HG02642 (cell line): Measurements from ENCODE around the gene STARD13.

ENCODE experiments used
- ATAC-seq: cut with Tn5 transposase; IDR thresholded peaks from one replicate; pipeline ENCODE4 v1.9.1; 2021; ENCODE audit warnings: mild to moderate bottlenecking; ENCODE audit not compliant: unreplicated experiment, poor library complexity

Gene STARD13

DNA sequence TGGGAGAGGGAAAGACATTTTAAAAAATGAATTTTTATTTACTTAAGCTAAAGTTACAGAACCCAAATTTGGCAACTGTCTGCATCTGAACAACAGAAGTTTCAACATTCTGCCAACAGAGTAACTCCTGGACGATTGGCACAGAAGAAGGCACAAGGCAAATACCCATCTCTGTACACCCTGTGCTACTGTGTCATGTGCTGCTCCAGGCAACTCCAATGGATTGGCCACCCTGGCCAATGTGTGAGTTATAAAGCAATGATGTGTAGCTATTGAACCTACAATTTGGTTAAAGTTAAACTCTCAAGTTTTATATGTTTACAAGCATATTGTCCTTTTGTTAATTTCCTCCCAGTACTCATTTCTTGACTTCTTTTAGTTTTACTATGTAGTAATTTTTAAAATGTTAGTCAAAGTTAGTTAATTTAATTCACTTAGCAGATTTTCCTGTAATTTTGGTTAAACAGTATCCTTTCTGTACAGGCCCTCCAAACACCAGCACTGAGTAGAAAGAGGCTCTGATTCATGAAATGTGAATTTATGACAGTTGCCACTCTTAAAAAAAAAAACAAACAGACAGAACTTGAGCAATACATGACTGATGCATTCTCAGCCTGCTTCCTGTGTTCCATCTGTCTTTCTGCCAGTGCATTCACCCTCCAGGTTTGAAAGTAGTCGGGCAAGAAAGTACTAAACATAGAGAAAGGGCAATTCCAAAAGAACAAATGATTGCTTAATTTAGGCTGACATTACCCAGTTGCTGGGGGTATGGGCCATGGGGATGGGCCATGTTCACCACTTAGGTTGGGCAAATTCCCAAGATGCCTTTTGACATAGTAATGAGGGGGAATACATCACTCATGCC is 5.9 kb downstream of the STARD13 start:
- ATAC-seq = no peak

DNA sequence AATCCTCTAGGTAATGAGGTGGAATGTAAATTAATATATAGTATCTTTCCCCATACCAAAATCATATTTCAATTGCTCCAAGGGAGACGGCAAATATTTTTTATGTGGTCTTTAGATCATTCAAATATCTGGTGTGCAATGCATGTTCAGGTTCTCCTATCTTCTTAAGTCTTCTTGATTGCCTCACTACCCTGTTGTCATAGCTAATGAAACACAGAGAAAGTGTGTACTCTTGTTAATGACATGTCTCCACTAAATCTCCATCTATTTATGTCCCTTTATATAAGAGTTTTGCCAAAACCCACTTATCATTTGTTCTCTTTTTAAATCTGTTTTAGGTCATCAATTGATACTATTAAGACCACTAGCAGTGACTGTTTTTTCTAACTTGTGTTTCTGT is 6.6 kb downstream of the STARD13 start:
- ATAC-seq = no peak

DNA sequence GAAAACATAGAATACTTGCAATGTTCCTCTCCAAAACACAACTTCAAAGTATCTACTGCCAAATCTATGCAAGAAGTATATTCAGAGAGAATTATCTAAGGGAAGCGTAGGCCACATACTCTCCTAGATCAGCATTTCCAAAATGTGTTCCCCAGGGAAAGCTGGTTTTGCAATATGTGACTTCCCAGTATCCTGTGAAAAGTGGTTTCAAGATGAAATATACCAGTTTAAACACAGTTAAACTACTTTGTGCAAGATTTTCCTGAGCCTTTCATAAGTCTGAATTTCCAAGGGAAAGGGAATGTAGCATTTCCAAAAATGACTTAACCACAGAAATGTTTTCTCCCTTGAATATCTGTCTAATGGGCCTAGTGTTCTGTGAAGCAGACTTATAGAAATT is 7.6 kb downstream of the STARD13 start:
- ATAC-seq = no peak

DNA sequence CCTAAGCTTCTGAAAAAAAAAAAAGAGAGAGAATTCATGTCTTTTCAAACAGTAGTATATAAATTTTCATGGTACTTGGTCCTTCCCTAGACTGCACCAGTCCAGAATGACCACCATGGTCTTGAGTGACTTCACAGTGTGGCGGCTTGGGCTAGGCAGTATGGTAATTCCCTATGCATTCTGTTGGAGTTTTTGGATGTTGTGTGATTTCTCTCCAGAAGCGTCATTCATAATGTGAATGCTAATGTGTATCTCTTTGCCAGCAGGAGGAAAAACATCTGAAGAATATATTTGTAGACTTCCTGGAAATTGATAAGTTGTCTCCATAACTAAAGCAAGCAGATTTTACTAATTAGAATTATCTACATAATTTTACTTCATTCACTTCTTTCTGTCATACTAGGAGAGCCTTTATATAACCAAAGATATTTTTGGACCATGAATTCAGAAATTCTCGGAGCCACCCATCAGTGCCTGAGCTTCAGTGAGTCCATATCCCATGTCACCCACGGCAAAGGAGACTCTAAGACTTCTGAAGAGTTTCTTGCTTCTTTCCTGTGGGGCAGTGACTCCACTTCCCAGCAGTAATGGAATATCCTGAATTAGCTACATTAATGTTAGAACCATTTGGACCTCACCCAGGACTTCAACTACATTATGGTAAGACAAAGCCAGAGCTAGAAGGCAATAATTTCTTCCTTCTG is 8.4 kb downstream of the STARD13 start:
- no peak for ATAC-seq

DNA sequence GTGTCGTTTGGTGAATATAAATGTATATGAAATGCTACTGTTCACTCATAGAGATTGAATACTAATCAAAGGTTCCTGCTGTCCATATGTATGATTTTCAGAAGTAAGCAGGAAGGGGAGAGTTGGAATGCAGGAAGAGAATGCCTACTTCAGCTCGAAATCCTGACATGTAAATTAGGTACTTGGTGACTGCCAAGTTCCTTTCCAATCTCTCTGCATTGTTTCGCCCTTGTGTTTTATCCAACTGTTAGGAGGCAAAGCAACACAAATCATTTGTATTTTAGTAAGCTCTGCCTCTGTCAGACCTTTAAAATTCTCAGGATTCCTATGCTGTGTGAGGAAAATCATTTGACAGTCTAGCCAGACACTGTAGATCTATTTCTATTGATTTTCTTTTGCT is 9.0 kb downstream of the STARD13 start:
- ATAC-seq = no peak

DNA sequence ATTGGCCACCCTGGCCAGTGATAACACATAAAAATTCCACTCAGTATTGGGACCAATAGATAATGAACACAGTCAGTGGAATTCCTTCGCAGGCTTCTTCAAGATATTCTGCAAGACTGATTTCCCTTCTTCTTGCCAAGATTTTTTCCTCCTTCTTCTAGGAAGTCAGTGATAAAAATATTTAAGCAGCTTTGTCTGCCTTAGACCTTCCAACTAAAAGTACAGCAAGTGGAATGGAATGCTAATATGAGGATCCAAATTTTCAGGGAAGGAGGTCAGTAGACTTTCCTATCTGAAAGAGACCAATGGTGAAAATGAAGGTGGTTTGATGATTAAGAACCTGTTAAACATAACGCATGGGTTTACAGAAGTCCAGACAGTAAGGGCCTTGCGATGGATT is 9.6 kb downstream of the STARD13 start:
- no peak for ATAC-seq

DNA sequence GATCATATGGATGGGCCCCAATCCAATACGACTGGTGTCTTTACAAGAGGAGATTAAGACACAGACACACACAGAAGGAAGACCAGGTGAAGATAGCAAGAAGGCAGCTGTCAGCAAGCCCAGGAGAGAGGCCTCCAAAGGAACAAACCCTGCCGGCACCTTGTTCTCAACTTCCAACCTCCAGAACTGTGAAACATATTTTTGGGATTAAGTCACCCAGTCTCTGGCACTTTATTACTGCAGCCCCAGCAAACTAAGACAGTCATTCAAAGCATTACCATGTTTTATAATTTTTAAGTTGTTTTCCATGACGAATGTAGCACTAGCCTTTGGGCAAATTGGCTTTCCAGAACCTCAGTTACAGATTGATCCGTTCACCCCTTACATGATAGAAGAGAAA is 11.3 kb downstream of the STARD13 start:
- no peak for ATAC-seq

DNA sequence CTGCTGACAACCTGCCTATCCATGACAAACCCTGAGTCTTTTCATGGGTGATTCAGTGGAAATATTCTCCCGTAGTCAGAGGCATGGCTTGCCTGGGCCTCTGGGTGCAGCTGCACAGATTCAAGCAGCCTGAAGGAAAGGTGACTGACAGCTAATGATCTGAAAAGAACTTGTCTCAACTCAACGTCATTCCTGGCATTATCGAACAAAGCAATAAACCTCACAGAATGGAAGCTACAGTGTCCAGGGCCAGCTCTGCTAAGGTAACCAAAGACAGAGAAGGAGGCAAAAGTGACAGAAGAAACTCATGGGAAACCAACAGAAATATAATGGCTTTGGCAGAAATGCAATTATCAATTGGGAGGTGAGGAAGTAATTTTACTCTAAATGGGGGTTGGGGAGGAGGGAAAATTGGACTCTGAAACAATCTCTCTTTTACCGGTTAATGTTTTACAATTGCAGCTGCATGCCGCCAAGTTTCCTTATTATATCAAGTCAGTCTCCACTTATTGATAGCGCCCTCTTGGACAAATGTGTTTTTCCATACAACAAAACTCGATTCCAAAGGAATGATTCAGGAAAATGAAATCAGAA is 12.9 kb downstream of the STARD13 start:
- ATAC-seq = no peak

DNA sequence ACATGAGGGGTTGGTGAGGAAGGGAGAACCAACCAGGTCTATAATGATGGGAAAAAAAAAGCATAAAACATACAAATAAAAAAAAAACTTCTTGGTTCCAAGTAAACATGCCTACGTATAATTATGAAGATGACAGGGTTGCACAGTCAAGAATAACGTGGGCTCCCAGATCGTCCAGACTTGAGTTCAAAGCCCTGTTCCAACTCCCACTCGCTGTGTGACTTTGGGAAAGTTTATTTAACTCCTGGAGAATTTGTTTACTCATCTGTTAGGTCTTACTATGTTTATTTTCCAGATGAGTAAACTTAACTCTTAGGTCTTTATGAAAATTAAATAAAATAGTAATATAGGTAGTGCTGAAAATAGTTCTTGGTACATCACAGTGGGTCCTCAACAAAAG is 13.8 kb downstream of the STARD13 start:
- no peak for ATAC-seq

DNA sequence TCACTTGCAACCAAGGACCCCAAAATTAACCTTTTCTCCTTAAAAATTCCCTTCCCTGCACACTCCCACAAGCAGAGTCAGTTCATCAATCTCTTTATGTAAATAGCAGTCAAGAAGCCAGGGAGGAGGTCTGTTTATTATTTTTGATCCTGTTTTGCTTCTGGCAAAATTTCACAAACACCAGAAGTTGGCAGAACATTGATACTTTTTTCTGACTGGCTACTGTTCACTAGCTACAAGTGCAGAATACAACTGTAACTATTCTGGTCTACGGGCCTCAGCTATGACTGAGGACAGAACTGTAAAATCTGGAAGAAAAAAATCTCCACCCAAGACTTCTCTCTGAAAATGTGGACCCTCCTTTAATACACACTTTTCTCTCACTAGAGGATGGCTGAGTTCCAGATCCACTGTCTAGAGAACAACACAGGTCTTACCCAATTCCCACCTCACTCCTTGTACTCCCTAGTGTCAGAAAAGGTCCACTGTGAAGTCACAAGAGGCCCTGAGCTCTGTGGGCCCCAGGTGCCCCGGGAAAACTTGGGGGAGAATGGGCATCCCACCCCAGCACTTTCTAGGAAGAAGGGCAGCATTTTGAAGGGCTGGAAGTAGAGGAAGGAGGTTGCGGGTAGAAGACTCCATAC is 14.5 kb downstream of the STARD13 start:
- no peak for ATAC-seq

DNA sequence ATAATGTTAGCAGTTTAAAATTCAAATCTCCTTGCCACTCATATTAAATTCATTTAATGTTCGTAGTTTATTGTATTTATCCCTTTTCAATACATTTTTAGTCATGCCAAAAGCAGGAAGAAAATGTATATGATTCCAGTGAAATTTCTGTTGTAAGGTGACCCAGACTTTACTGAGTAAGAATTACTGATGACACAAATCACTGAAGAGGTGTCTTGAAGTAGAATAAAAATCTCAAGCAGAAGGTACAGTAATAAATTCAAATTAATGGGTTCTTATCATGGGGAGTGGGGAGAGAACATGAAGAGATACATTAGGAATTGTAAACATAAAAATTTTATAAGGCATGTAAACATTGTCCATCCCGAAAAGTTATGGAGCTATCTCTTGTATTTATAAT is 19.9 kb downstream of the STARD13 start:
- ATAC-seq = no peak

DNA sequence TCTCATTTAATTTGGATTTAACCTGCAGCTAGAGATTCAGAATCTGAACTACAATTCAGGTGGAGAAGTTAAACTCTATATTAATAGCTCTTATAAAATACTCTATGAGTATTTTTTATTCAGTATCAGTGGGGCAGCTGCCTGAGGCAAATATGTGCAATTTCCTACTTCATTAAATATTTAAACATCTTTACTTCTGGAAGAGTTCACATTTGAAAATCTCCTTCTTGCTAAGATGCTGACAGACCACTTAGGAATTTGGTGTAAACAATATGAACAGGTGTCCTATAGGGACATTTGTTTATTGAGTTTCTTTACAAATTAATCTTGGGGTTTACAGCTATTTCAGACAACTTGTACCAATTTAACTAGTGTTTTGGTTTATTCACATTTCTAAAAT is 20.4 kb downstream of the STARD13 start:
- ATAC-seq = no peak

DNA sequence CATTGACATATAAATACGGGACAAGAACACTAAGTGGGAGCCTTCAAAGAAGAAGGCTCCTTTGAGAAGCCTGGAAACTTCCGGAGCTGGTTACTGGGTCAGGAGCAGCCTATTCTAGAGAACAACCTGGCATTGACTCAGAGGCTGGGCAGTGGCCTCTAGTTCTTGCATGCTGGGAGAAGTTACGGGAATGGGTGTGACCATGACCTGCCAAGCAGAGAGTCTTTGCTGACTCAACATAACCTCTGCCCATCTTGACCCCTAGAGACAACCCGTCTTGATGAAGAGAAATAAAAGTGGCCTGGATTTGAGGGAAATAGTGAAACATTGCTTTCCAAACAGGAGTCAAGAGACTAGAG is 21.0 kb downstream of the STARD13 start:
- ATAC-seq = no peak

DNA sequence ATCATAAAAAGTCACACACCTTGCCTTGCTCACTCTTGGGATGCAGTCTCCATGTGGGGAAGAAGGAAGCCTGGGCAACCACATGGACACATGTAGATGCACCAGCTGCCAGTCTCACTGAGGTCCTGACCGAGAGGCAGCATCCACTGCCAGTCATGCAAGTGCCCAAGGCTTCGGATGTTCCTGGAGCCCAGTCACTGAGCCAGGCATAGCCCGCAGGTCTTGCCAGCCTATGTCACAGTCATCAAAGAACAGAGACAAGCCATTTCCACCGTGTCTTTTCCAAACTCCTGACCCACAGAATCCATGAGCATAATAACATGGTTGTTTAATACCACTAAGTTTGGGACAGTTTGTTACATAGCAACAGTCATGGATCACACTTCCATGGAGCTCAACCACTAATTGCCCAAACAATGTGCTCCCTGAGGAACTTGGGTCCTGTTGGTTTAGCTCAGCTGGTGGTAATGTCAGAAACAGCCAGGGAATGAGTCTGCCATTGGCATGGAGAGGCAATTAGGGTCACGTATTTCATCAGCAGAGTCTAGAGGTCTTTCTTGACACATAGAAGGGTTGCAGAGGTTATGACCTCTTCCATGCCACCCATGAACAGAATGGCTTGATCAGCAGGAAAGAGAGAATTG is 21.5 kb downstream of the STARD13 start:
- no peak for ATAC-seq

DNA sequence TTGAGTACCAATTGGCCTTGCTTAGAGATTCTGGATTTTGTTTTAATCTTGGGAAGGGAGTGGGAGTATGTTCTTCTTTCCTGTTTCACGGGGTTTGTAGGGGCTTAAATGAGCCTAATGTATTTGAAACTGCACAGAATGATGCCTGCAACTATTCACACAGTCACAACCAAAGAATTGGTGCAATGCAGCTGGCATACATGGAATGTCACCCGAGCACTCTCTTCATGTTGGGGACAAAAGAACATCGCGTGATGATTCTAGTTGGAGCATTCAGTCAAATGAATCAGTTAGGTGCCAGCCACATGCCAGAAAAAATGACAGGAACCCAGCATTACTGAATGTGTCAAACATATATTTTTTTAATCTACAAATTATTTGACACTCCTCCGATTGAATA is 22.1 kb downstream of the STARD13 start:
- no peak for ATAC-seq

DNA sequence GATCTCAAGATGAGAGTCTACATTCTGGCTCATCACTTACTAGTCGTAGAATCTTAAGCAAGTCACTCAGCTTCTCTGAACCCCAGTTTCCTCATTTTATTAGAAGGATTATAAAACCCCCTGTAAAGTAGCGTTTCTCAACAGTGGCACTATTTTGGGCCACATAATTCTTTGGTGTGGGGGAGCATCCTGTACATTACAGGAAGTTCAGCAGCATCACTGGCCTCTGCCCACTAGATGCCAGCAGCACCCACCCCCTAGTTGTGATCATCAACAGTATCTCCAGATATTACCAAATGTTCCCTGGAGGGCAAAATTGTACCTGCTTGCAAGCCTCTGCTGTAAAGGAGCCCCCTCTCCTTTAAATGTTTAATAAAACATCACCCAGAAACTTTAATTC is 22.6 kb downstream of the STARD13 start:
- no peak for ATAC-seq

DNA sequence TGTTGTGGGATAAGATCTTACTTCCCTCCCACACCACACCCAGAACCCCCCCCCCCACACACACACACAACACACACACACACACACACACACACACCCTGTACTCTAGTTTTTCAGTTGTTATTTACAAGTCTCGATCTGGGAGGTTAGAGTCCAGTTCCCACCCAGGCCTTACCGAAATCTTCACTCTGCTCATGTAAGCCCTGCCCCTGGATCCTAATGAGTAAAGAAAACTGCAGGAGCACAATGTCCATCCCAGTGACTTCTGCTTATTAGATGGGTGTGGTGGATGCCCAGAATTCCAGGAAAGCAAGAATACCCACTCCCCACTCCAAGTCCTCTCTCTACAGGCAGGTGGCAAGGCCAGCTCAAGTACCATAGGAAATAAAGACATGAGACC is 23.0 kb downstream of the STARD13 start:
- ATAC-seq = no peak

DNA sequence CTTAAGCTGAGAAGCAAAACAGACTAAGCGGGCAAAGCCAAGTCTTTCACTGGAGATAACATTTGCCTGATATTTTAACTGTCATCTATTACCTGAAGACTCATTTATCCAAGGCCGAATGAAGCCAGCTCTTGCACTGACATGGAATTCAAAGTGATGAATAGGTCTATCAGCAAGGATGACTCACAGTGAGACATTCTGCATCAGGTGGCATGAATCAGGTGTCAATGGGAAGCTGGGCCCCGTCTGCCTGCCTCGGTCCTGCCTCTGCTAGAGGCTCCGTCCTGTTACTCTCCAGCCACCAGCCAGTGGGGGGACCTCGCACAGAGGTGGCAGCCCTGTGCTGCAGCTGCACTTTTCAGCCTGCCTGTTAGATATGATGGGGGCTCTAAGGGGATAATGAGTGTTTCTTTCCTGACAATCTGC is 23.5 kb downstream of the STARD13 start:
- ATAC-seq = no peak

DNA sequence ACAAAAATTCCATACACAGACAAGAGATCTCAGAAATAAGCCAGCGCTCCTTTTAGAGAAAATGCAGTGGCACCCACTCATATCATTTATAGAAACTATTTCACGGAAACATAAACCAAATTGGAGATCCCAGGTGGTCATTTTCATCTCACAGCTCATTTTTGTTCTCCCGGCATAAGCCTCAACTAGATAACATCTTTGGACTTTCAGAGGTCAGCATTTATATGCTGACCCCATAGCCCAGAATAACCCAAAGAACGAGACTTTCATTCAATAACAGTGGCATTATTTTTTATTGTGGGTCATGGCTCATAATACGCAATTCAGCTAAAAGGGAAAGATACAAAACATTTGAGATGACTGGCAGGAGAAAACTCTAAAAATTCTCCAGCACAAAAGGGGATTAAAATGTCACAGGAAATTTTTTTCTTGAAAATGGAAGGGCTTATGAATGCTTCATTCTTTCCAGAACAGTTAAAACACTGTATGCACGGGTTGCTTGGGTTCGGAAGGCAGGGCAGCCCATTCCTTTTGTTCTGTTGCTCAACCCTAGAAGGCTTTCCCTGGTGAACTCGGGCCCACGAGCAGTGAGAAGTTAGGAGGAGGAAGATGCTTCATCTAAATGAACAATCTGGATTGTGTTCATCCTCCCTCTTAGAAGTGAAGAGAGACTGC is 24.0 kb downstream of the STARD13 start:
- no peak for ATAC-seq
